CD4-positive, alpha-beta memory T cell (primary cell): Measurements from ENCODE around the gene CC2D1A. TPM values are rescaled to one million over a fixed set of nuclear protein-coding genes. Genes with fewer than 3 reads are reported as not detected.
"Not testable (repeated sequence)": the region's sequence is repeated elsewhere in the genome, so short reads cannot be mapped to it uniquely, and the experiment has no call there.

Source experiments
- CTCF ChIA-PET: fragments of 350-600 bp; sonication (Branson Sonifier 250); formaldehyde crosslinking; loops from one replicate; lab custom pipeline; 2021; ENCODE audit warnings: inconsistent platforms; ENCODE audit not compliant: partially characterized antibody; lab: Charles Lee
- POLR2A ChIA-PET: fragments of 350-600 bp; sonication (Branson Sonifier 250); formaldehyde crosslinking; loops from one replicate; lab custom pipeline; 2021; ENCODE audit not compliant: partially characterized antibody; lab: Charles Lee
- DNase-seq, 5 donors: peaks; one replicate each; pipeline versions ENCODE4 v3.0.0 to v3.0.0-alpha.2; 2020 to 2022; ENCODE audit warnings: mixed read lengths in 1 of 5
- H3K27ac ChIP-seq: one replicate; pipeline ENCODE4 v1.7.0; 2013; ENCODE audit warnings: low read depth, low read length
- H3K27me3 ChIP-seq: 2 replicates; pipeline ENCODE4 v1.7.0; 2013; ENCODE audit warnings: mild to moderate bottlenecking, low read length, moderate library complexity; ENCODE audit not compliant: insufficient read depth
- H3K36me3 ChIP-seq: 2 replicates; pipeline ENCODE4 v1.7.0; 2013; ENCODE audit warnings: mild to moderate bottlenecking, low read length, moderate library complexity; ENCODE audit not compliant: insufficient read depth
- H3K4me1 ChIP-seq: 2 replicates; pipeline ENCODE4 v1.7.0; 2013; ENCODE audit warnings: mild to moderate bottlenecking, low read length, moderate library complexity; ENCODE audit not compliant: insufficient read depth
- H3K4me3 ChIP-seq, 2 donors: one replicate each; pipeline ENCODE4 v1.7.0; 2013; ENCODE audit warnings: low read length in 2 of 2, mild to moderate bottlenecking in 1 of 2
- H3K9me3 ChIP-seq, 2 donors: one replicate each; pipeline ENCODE4 v1.7.0; 2013; ENCODE audit warnings: low read length in 2 of 2, control low read depth in 1 of 2; ENCODE audit not compliant: control insufficient read depth in 1 of 2
- H3K27ac Mint-ChIP-seq, 7 donors: one replicate each; pipeline ENCODE4 v1.8.0; 2020 to 2021; ENCODE audit warnings: mixed read lengths in 7 of 7, mild to moderate bottlenecking in 6 of 7, inconsistent platforms in 3 of 7, moderate library complexity in 3 of 7
- H3K27me3 Mint-ChIP-seq, 2 donors: one replicate each; pipeline ENCODE4 v1.8.0; 2020 to 2021; ENCODE audit warnings: mixed read lengths in 2 of 2
- H3K36me3 Mint-ChIP-seq, 2 donors: one replicate each; pipeline ENCODE4 v1.8.0; 2020 to 2021; ENCODE audit warnings: mixed read lengths in 2 of 2, inconsistent platforms in 1 of 2, mild to moderate bottlenecking in 1 of 2
- H3K4me1 Mint-ChIP-seq, 4 donors: one replicate each; pipeline ENCODE4 v1.8.0; 2020 to 2021; ENCODE audit warnings: mixed read lengths in 4 of 4, mild to moderate bottlenecking in 1 of 4
- H3K4me3 Mint-ChIP-seq, 8 donors: one replicate each; pipeline ENCODE4 v1.8.0; 2020 to 2021; ENCODE audit warnings: mixed read lengths in 8 of 8, mild to moderate bottlenecking in 7 of 8, moderate library complexity in 6 of 8, inconsistent platforms in 3 of 8
- H3K9me3 Mint-ChIP-seq, 8 donors: one replicate each; pipeline ENCODE4 v1.8.0; 2020 to 2021; ENCODE audit warnings: mixed read lengths in 8 of 8, mild to moderate bottlenecking in 5 of 8, inconsistent platforms in 3 of 8, moderate library complexity in 1 of 8
- intact Hi-C: fragments of 100-400 bp; cut with micrococcal nuclease; formaldehyde crosslinking; loops from one replicate; pipeline ENCODE4 v1.15.1; 2023
- polyA plus RNA-seq, 2 donors: library from polyadenylated mRNA; unstranded; fragments of 300-500 nt; fragmentation: Illumina TruSeq; gene quantifications; one replicate each; pipeline ENCODE4 v1.2.3, GENCODE V29; 2021
- total RNA-seq, 2 experiments: library from RNA; stranded (reverse); gene quantifications; one replicate each; pipeline ENCODE4 v1.2.3, GENCODE V29; 2021

The CC2D1A gene
- total and polyA plus RNA-seq, 4 experiments from 2014 or later: 3.8 to 37.1 (median 23.4) TPM

GRCh38 chr19:13913352-13913751, 7.4 kb downstream of the CC2D1A start:
- ChIA-PET POLR2A (no interaction called here), CTCF (no interaction called here)
- Mint-ChIP-seq H3K4me3 (no peak overlapping the region), H3K27ac (no peak overlapping the region), H3K9me3 (no peaks in the 10 kb centered on the region), H3K4me1 (no peaks in the 10 kb centered on the region), H3K36me3 (peaks cover 14 to 46% of the 10 kb centered on the region in 2 donors), H3K27me3 (no peaks in the 10 kb centered on the region)
- Histone ChIP-seq H3K9me3 (no peaks in the 10 kb centered on the region), H3K4me1 (no peaks in the 10 kb centered on the region), H3K36me3 (peaks cover 21% of the 10 kb centered on the region), H3K27me3 (no peaks in the 10 kb centered on the region), H3K27ac (no peak overlapping the region), H3K4me3 (no peak overlapping the region)
- no peak for DNase-seq
- intact Hi-C loops: no loop called here

GRCh38 chr19:13914777-13915176, 8.8 kb downstream of the CC2D1A start:
- H3K4me3 Mint-ChIP-seq: no peak overlapping the region

DNA sequence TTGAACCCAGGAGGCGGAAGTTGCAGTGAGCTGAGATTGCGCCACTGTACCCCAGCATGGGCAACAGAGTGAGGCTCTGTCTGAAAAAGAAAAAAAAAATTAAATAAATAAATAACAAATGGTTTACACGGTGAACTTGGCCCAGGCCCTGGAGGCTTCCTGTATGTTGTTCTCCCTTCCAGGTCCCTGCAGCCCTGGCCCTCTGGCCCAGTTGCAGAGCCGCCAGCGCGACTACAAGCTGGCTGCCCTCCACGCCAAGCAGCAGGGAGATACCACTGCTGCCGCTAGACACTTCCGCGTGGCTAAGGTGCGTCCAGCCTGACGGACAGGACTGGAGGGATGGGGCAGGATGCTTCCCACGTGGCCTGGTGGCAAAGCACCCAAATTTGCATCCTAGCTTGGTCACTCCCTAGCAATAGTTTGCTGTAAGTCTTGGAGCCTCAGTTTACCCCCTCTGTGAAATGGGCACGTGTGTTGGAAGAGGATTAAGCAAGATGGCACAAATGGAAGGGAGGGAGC, 11.9 kb downstream of the CC2D1A start:
- no peak for DNase-seq
- Histone ChIP-seq H3K4me3 (no peak overlapping the region), H3K36me3 (peaks cover 27% of the 10 kb centered on the region), H3K9me3 (no peaks in the 10 kb centered on the region), H3K27ac (no peak overlapping the region), H3K27me3 (no peaks in the 10 kb centered on the region), H3K4me1 (no peaks in the 10 kb centered on the region)
- CTCF ChIA-PET: no interaction called here
- H3K27ac Mint-ChIP-seq: no peak overlapping the region
- POLR2A ChIA-PET: no interaction called here
- intact Hi-C loops: no loop called here
- H3K4me3 Mint-ChIP-seq: no peak overlapping the region
- H3K4me1 Mint-ChIP-seq: peaks cover 0 to 3% (median 1%) of the 10 kb centered on the region in 4 donors
- H3K36me3 Mint-ChIP-seq: peaks cover 38 to 51% of the 10 kb centered on the region in 2 donors
- no peaks in the 10 kb centered on the region for H3K9me3 Mint-ChIP-seq
- no peaks in the 10 kb centered on the region for H3K27me3 Mint-ChIP-seq

More at GRCh38 chr19:13914777-13915176, 8.8 kb downstream of the CC2D1A start:
- H3K27ac Mint-ChIP-seq: no peak overlapping the region
- H3K27me3 ChIP-seq: no peaks in the 10 kb centered on the region
- H3K36me3 ChIP-seq: peaks cover 21% of the 10 kb centered on the region
- peaks cover 14 to 43% of the 10 kb centered on the region in 2 donors for H3K36me3 Mint-ChIP-seq
- H3K4me1 Mint-ChIP-seq: no peaks in the 10 kb centered on the region
- ChIA-PET POLR2A (no interaction called here), CTCF (interaction anchor here (1.3 kb wide), 1 partner anchor 34 kb away, joined by 3 read pairs; no protein-coding TSS in a partner anchor)
- no peaks in the 10 kb centered on the region for H3K4me1 ChIP-seq
- H3K4me3 ChIP-seq: no peak overlapping the region
- intact Hi-C loops: no loop called here
- H3K27me3 Mint-ChIP-seq: no peaks in the 10 kb centered on the region
- no peak for DNase-seq
- no peaks in the 10 kb centered on the region for H3K9me3 ChIP-seq
- no peak overlapping the region for H3K27ac ChIP-seq
- no peaks in the 10 kb centered on the region for H3K9me3 Mint-ChIP-seq

DNA sequence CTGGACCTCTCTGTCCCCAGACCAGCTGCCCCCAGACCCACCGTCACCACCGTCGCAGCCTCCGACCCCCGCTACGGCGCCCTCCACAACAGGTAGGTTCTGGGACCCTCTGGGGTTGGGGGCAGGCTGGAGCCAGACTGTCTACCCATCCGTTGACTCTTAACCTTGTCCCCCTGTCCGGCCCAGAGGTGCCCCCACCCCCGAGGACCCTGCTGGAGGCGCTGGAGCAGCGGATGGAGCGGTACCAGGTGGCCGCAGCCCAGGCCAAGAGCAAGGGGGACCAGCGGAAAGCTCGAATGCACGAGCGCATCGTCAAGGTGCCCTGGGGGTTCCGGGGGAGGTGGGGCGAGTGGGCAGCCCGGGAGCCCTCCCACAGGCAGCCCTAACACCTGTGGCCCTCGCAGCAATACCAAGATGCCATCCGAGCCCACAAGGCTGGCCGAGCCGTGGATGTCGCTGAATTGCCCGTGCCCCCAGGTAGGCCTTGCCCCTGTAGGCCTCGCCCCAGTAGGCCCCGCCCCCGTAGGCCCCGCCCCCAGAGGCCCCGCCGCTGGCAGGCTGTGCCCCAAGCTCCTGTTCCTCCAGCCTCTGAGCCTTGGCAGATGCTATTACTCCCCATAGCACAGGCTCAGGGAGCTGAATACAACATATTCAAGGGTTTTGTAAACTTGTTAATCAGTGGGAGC, 12.9 kb downstream of the CC2D1A start:
- ChIA-PET CTCF (no interaction called here), POLR2A (no interaction called here)
- Mint-ChIP-seq H3K4me3 (no peak overlapping the region), H3K9me3 (no peaks in the 10 kb centered on the region), H3K27ac (no peak overlapping the region), H3K27me3 (no peaks in the 10 kb centered on the region), H3K4me1 (peaks cover 0 to 3% (median 1%) of the 10 kb centered on the region in 4 donors), H3K36me3 (peaks cover 35 to 52% of the 10 kb centered on the region in 2 donors)
- intact Hi-C loops: no loop called here
- DNase-seq: no peak
- peaks cover 21% of the 10 kb centered on the region for H3K36me3 ChIP-seq
- H3K4me1 ChIP-seq: no peaks in the 10 kb centered on the region
- no peak overlapping the region for H3K4me3 ChIP-seq
- H3K27ac ChIP-seq: no peak overlapping the region
- H3K9me3 ChIP-seq: no peaks in the 10 kb centered on the region
- no peaks in the 10 kb centered on the region for H3K27me3 ChIP-seq

DNA sequence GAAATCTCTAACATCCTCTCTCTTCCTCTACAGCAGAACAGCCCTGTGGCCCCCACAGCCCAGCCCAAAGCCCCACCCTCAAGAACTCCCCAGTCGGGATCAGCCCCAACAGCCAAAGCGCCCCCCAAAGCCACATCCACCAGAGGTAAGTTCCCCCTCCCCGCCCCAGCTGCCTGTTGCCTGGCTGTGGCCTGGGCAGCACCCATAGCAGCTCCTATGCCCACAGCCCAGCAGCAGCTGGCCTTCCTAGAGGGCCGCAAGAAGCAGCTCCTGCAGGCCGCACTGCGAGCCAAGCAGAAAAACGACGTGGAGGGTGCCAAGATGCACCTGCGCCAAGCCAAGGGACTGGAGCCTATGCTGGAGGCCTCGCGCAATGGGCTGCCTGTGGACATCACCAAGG, 14.5 kb downstream of the CC2D1A start:
- H3K27ac ChIP-seq: no peak overlapping the region
- peaks cover 37 to 49% of the 10 kb centered on the region in 2 donors for H3K36me3 Mint-ChIP-seq
- POLR2A ChIA-PET: interaction anchor here (0.6 to 0.9 kb wide), 2 partner anchors 111 to 396 kb away, joined by 3 read pairs; partner anchors contain the start of gene IL27RA

DNA sequence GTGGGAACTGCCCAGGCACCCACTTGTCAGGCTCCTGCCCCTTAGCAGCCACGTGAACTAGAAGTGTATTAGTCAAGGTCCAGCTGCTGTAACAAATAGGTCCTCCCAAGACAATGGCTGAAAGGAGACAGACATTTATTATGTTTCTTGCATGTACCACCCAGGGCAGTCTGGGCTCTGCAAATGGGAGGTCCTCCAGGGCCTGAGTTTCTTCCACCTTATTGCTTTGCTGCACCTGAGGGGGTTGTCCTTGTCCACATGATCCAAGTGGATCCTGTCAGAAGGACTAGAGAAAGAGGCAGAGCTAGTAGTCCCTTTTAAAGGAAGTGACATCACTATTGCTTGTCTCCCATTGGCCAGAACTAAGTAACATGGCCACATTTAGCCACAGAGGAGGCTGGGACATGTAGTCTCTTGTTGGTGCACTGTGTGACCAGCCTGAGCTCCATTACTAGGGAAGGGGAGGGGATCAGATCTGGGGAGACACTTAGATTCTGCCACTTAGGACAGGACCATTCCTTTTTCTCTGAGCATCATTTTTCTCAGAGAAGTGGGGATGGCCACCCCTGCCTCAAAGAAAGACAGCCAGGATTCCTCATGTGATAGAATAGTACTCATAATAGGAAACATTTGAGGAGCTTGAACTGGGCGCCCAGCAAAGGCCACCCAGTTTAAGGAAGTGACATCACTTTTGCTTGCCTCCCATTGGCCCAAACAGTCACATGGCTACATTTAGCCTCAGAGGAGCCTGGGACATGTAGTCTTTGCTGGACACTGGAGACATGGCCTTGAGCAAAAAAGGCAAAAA, 15.1 kb downstream of the CC2D1A start:
- Histone ChIP-seq H3K9me3 (no peaks in the 10 kb centered on the region), H3K36me3 (peaks cover 13% of the 10 kb centered on the region), H3K27ac (no peak overlapping the region), H3K4me1 (no peaks in the 10 kb centered on the region), H3K27me3 (no peaks in the 10 kb centered on the region), H3K4me3 (no peak overlapping the region)
- CTCF ChIA-PET: no interaction called here
- H3K4me1 Mint-ChIP-seq: peaks cover 0 to 6% (median 3%) of the 10 kb centered on the region in 4 donors
- peak in 3 of 5 donors; percentile 17 to 28 (median 21) for DNase-seq
- POLR2A ChIA-PET: interaction anchor here (0.7 to 1.2 kb wide), 4 partner anchors 10 to 110 kb away, joined by 3 read pairs; partner anchors contain the start of gene IL27RA
- H3K27me3 Mint-ChIP-seq: no peaks in the 10 kb centered on the region
- H3K9me3 Mint-ChIP-seq: no peaks in the 10 kb centered on the region
- H3K27ac Mint-ChIP-seq: peak overlapping the region; percentile 22 to 87 (median 67)
- peaks cover 37 to 50% of the 10 kb centered on the region in 2 donors for H3K36me3 Mint-ChIP-seq
- intact Hi-C loops: no loop called here
- H3K4me3 Mint-ChIP-seq: no peak overlapping the region

More for the DNA sequence above, 14.5 kb downstream of the CC2D1A start:
- intact Hi-C loops: no loop called here
- Mint-ChIP-seq H3K4me1 (peaks cover 0 to 3% (median 1%) of the 10 kb centered on the region in 4 donors), H3K4me3 (no peak overlapping the region), H3K27me3 (no peaks in the 10 kb centered on the region), H3K27ac (peak overlapping the region in 1 of 7 donors; percentile 23), H3K9me3 (no peaks in the 10 kb centered on the region)
- CTCF ChIA-PET: no interaction called here
- H3K36me3 ChIP-seq: peaks cover 15% of the 10 kb centered on the region
- no peaks in the 10 kb centered on the region for H3K4me1 ChIP-seq
- DNase-seq: no peak
- H3K27me3 ChIP-seq: no peaks in the 10 kb centered on the region
- H3K4me3 ChIP-seq: no peak overlapping the region
- no peaks in the 10 kb centered on the region for H3K9me3 ChIP-seq

DNA sequence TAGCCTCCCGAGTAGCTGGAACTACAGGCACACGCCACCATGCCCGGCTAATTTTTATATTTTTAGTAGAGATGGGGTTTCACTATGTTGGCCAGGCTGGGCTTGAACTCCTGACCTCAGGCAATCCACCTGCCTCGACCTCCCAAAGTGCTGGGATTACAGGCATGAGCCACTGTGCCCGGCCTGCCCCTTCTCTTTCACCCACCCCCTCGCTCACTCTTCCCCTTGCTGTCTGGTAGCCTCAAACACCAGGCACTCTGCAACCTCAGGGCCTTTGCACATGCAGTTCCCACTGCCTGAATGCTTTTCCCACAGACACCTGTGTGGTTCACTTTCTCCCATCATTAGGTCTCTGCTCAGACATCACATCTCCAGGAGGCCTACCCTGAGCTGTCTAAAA, 16.1 kb downstream of the CC2D1A start:
- H3K4me3 Mint-ChIP-seq, H3K4me3 ChIP-seq, H3K9me3 ChIP-seq, H3K27me3 ChIP-seq, H3K9me3 Mint-ChIP-seq, H3K27ac ChIP-seq, H3K4me1 ChIP-seq, intact Hi-C loops, DNase-seq, H3K27me3 Mint-ChIP-seq: not testable (repeated sequence)
- H3K36me3 Mint-ChIP-seq: peaks cover 37 to 51% of the 10 kb centered on the region in 2 donors
- ChIA-PET CTCF (interaction anchor here (0.6 kb wide), 3 partner anchors 1146 to 1683 kb away, joined by 3 to 4 read pairs (median 3); no protein-coding TSS in a partner anchor), POLR2A (interaction anchor here (1.2 kb wide), 1 partner anchor 83 kb away, joined by 3 read pairs; no protein-coding TSS in a partner anchor)
- H3K27ac Mint-ChIP-seq: peak overlapping the region in 1 of 7 donors; percentile 63
- peaks cover 0 to 15% (median 4%) of the 10 kb centered on the region in 4 donors for H3K4me1 Mint-ChIP-seq
- peaks cover 14% of the 10 kb centered on the region for H3K36me3 ChIP-seq
